ENCODE results near the gene NFE2L3. TPM values are rescaled to one million over a fixed set of nuclear protein-coding genes. Genes with fewer than 3 reads are reported as not detected.

The NFE2L3 gene
- total and polyA plus RNA-seq, 2 of the 4 experiments (the other 2 are of a cell fraction) = 28.0 to 43.2 TPM

DNA sequence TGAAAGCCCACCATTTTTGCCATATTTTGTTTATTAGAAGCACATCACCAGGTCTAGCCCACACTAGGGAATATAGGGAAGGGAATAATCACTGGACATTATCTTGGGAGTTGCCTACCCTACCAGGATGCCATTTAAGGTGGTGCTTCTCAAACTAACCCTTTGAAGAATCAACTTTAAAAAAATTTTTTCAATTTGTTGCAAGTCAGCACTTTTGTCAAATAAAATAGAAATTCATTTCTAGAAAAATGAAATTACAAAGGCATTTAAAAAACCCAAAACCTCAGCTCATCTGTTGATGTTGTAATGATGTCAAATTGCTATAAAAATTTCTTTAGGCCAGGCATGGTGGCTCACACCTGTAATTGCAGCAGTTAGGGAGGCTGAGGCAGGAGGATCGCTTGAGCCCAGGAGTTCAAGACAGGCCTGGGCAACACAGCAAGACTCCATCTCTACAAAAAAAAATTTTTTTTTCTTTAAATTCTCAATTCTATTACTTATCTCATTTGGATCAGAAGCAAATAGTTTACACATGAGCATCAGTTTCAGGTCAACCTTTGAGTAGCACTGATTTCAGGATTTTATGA is 2.5 kb upstream of the NFE2L3 start:
- Histone ChIP-seq H3K27ac (ENCODE audit: insufficient read depth, low read length) (no peak overlapping the region), H4K5ac (ENCODE audit: low read depth, low read length) (no peak overlapping the region), H2AK5ac (ENCODE audit: low read depth, low read length) (no peak overlapping the region), H3K9ac (ENCODE audit: low read depth, low read length) (no peak overlapping the region), H3K79me1 (ENCODE audit: low read depth in 1 of 2, low read length in 2 of 2) (peaks cover 4 to 25% of the 10 kb centered on the region in 2 experiments; a peak in 3 of 4 replicates), H3K23ac (ENCODE audit: low read depth, low read length) (no peak overlapping the region), H2BK20ac (ENCODE audit: low read depth, low read length) (no peak overlapping the region), H3K27me3 (ENCODE audit: control insufficient read depth, insufficient read depth, low read length) (no peaks in the 10 kb centered on the region), H3K4me3 (ENCODE audit: insufficient read depth, low read depth, low read length) (no peak overlapping the region), H2AK9ac (replicated peaks; ENCODE audit: low read depth, low read length, poor library complexity) (no peak overlapping the region), H3K9me1 (ENCODE audit: insufficient read depth, low read length) (peaks cover 23% of the 10 kb centered on the region), H3K4me1 (ENCODE audit: control insufficient read depth, insufficient read depth, low read length) (peaks cover 14% of the 10 kb centered on the region), H3K56ac (ENCODE audit: extremely low read depth, insufficient read depth, low read length) (no peak overlapping the region), H3K14ac (replicated peaks; ENCODE audit: low read depth, low read length) (no peak overlapping the region), H4K20me1 (ENCODE audit: insufficient read depth, low read length) (no peaks in the 10 kb centered on the region), H2BK120ac (ENCODE audit: low read depth, low read length) (no peak overlapping the region), H3K4me2 (ENCODE audit: low read depth, low read length) (no peak overlapping the region), H3K4ac (ENCODE audit: low read depth, low read length) (no peak overlapping the region), H4K91ac (ENCODE audit: insufficient read depth, low read depth, low read length) (no peak overlapping the region), H3K18ac (ENCODE audit: low read depth, low read length) (no peak overlapping the region), H2AFZ (replicated peaks; ENCODE audit: low read length, poor library complexity) (no peak overlapping the region), H4K8ac (ENCODE audit: low read depth in 2 of 2, low read length in 2 of 2) (no peak overlapping the region), H3K36me3 (ENCODE audit: control insufficient read depth, insufficient read depth, low read length) (no peaks in the 10 kb centered on the region), H2BK15ac (ENCODE audit: low read depth, low read length) (no peak overlapping the region), H2BK5ac (ENCODE audit: low read depth, low read length, poor library complexity, severe bottlenecking) (no peak overlapping the region), H3K9me3 (ENCODE audit: control insufficient read depth, insufficient read depth, low read length) (no peaks in the 10 kb centered on the region)
- TF ChIP-seq RFX5 (IDR thresholded peaks at IDR 0.05; ENCODE audit: low read depth, low read length) = no peak
- TF ChIP-seq MAFK (IDR thresholded peaks at IDR 0.05; ENCODE audit: low read depth, low read length) = peak; percentile 90
- in situ Hi-C loops (cut with MboI; ENCODE audit: low sequenced_read_pairs) = no loop called here
- no TSS peak for BruUV-seq (replicated peaks)
- POLR2A ChIA-PET (ENCODE audit: unreplicated experiment) = no interaction called here
- no peak for ATAC-seq (ENCODE audit: low read depth)
- no CpG with 5 or more reads among the region's 1 CpG for WGBS, 2 experiments (ENCODE audit: extremely low coverage in 2 of 2, insufficient read length in 1 of 2)
- CTCF ChIA-PET = no interaction called here
- dilution Hi-C loops (cut with HindIII; ENCODE audit: low sequenced_read_pairs, unreplicated experiment) = no loop called here
- no peak for DNase-seq
- intact Hi-C loops (cut with micrococcal nuclease) = no loop called here
